GM18508 (cell line): ENCODE measurements around the gene CAMKK1.

ENCODE experiments used
- ATAC-seq: cut with Tn5 transposase; IDR thresholded peaks from one replicate; pipeline ENCODE4 v1.9.1; 2021; ENCODE audit warnings: moderate number of reproducible peaks; ENCODE audit not compliant: insufficient read depth, unreplicated experiment

The CAMKK1 gene

DNA sequence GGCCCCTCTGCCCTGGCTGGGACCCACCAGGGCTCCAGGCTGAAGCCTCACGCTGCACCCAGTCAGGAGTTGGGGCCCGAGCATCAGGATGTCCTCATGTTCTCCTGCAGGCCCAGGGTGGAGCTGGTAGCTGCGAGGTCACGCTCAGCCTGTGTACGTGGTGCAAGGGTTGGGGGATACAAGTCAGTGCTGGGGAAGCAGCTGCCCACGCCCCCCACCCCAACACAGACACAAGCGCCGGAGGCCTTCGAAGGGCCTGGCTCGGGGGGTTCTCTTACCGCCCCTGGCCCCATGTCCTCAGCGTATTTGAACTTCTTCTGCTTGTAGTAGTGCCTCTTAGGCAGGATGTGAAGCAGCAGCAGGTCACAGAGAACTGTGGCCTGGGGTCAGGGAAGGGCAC lies 4.9 kb upstream of the CAMKK1 start:
- ATAC-seq: no peak

- ATAC-seq: no peak
These were observed 4.0 kb upstream of the CAMKK1 start for GRCh38 chr17:3896968-3897235.

DNA sequence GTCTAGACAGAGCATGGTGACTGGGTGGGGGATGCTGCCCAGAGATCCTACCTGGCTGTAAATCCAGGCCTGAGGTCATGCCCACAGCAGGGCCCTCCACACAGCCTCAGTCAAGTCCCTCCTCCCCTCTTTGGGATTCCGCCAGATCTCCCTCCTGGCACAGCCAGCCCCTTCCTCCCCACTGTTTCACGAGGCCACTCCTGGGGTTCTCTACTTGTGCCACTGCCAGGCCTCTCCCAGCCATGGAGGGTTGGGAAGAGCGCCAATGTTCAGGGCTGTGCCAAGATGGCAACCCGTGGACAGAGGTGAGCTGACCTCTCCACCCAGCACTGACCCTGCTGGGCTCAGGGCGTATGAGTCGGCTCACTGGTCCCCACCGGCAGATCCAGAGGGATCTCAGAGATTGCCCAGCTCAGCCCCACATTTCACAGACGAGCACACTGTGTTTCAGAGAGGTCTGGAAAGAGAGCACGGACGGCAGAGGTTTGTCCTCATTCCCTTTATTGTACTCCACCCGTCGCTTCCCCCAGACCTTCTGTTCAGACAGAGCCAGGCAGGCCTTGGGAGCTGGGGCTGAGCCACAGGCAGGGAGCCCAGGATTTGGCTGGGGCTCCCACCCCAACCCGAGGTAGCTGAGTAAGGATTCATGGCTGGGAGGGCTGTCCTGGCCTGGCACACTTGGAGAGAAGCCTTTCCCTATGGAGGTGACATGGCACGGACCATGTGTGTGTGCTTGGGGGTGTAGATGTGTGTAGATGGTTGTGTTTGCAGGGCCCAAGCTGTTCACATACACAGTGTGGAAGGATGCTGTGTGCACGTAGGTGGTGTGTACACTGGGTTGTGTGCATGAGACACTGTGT lies 3.5 kb upstream of the CAMKK1 start:
- ATAC-seq: no peak

GRCh38 chr17:3895354-3895753 lies 2.5 kb upstream of the CAMKK1 start:
- no peak for ATAC-seq

DNA sequence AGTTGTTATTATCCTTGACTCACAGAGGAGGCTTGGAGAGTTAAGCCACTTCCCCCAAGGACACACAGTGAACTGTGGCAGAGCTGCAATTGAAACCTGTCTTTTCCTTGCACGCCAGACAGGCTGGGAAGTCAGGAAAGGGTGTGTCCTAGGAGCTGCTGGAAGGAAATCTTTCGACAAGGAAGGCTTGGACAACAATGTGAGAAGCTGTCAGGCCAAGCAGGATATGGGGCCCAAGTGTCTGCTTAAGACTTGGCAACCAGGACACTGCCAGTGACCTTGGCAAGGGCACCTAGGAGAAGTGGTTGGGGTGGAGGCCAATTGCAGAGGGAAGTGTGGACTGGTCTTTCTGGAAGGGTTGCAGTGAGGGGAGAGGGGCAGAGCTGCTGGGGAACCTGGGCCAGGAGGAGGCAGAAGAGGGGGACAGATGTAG lies 2.1 kb upstream of the CAMKK1 start:
- no peak for ATAC-seq

DNA sequence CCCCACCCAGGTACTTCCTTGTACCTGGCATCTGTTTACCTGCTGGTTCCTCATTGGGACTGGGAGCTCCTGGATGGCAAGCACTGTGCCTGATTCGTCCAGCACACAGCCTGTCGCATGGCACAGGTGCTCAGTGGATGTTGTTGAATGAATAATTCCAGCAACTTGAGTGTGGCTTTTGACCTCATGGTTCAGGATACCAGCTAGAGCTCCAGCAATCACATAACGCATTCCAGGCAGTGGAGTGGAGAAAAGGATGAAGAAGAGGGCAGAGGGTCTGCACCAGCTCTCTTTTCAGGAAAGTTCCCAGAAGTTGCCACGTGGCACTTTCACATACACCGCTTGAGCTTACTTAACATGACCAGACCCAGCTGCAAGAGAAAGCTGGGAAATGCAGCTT lies 1.3 kb upstream of the CAMKK1 start:
- no peak for ATAC-seq

- no peak for ATAC-seq
These were observed 865 bp upstream of the CAMKK1 start for GRCh38 chr17:3893720-3894116.

DNA sequence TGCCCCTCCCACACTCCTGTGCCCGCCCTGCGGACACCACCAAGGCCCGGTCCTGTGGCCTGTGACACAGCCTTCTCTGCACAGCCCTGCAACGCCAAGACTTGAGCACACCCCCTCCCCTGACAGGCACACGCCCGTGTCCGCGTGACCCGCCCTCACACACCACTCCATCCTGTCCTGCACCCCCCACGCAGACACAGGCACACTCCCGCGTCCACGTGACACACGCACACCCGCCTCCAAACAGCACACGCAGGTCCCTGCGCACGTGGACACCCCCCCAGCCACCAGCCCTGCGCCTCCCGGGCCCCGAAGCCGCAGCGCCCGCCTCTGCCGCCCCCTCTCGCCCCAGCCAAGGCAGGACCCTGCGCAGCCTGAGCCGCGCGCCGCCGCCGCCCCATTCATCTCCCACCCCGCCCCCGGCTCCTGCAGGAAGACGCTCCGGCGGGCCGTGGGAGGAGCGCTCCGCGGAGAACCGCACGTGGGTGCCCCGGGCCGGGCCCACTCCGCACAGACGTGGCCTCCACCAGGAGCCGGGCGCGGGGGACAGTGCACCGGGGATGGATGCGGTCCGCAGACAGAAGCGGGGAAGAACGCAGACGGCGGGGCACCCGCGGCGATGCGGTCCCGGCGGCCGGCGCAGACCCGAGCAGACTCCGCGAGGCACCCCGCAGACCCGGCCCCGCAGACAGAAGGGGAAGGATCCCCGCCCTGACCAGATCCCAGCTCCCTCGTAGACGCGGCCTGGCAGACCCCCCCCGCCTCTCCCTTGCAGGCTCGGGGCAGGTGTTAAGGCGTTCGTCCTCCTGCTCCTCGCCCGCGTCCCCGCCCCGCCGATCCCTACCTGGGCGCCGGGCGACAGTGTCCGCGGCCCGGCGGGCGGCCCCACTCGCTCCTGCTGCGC lies 506 bp downstream of the CAMKK1 start:
- no peak for ATAC-seq

GRCh38 chr17:3891626-3892094 lies 1.2 kb downstream of the CAMKK1 start:
- no peak for ATAC-seq

DNA sequence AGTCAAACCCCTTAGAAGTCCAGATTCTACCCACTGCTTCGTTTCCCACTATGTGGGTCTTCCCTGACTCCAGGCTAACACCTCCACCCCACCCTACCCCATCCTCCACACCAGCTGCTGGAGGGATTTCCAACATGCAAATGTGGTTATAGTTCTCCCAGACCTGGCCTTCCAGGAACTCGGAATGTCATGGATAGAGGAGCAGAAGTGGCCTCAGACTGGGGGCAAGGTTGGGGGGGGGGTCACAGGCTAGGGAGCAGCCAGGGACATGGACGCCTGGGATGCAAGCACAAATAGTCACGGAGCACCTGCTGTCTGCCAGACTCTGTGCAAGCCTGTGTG lies 2.0 kb downstream of the CAMKK1 start:
- no peak for ATAC-seq

DNA sequence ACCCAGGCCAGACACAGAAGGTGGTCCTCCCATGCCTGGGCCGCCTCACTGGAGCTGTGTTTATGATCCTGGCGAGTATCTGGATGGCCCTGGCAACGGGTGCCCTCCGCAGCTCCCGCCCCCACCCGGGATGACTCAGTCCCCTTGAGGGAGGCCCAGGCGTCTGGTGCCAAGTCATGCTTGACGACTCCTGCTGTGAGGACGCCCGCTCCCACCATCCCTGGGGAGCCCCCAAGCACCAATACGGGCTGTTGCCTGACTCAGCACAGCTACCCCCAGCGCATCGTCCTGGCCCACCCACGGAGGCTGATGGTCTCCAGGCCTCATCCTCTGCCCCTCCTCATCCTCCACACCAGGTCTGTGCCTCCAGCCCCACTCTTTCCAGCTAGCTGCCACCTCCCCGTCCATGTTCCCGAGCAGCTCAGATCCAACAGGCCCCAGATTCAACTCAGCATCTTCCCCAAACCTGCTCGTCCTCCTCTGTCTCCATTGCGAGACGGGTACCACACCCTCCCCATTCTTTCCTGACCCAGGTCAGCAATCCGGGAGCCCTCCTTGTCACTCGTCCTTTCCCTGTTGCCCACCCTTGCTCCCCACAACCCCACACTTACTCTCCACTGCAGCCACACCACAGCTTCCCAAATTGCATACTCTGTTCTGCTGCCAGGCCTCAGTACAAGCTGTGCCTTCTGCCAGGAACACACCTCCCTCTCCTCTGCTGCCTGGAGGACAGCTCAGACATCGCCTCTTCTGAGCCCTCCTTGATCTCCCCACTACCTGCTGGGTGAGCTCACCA lies 2.6 kb downstream of the CAMKK1 start:
- ATAC-seq: no peak

DNA sequence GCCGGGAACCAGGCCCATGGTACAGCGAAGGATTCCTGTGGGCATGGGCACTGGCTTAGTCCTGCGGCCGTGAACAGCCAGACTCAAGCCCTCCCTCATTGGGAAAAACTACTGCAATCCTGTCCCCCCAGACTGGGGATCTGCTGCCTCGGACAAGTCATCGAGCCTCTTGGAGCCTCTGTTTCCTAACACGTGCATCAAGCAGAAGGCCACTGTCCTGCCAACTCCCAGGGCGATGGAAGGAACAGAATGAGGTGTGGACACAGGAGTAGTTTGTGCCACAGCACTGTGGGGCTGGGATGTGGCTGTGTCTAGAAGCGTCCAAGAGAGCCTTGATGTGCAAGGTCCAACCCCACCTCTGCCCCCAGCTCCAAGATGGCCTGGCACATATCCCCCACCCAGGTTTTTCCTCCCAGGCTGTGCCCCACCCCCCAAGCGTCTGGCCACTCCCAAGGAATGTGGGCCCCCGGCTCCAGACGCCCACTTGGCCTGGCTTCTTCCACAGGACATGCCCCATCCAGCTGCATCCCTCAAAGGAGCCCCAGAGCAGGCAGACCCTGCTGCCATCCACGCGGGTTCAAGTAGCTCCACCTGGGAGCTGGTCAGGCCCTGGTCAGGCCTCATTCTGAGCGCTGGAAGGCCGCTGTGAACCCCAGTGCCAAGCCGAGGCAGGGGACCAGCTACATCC lies 3.4 kb downstream of the CAMKK1 start:
- ATAC-seq: no peak

GRCh38 chr17:3888343-3889171 lies 4.3 kb downstream of the CAMKK1 start:
- no peak for ATAC-seq

DNA sequence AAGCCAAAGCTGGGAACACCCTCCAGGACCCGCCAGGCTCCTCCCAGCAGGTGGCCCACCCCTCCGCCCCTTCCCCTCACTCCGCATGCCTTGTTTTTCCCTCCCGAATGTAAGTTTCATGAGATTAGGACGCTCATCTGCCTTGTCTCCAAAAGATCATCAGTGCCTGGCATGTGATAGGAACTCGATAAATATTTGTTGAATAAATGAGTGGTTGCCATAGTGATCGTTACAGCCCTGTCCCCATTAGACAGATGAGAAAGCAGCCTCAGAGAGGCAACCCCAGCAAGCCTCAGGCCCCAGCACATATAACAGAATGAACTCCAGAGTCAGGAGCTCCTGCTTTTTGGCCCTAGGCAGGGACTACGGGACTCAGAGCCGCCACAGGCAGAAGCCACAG lies 5.0 kb downstream of the CAMKK1 start:
- ATAC-seq: no peak

DNA sequence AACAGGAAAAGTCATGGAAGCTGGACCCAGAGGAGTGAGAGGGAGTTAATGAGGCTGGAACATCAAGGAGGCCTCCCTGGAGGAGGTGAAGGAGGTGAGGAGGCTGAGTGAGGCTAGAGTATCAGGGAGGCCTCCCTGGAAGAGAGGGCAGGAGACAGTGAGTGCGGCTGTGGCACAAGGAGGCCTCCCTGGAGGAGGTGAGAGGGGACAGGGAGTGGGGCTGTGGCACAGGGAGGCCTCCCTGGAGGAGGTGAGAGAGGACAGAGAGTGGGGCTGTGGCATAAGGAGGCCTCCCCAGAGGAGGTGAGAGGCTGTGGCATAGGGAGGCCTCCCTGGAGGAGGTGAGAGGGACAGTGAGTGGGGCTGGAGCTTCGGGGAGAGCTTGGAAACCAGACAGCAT lies 5.5 kb downstream of the CAMKK1 start:
- ATAC-seq: no peak

DNA sequence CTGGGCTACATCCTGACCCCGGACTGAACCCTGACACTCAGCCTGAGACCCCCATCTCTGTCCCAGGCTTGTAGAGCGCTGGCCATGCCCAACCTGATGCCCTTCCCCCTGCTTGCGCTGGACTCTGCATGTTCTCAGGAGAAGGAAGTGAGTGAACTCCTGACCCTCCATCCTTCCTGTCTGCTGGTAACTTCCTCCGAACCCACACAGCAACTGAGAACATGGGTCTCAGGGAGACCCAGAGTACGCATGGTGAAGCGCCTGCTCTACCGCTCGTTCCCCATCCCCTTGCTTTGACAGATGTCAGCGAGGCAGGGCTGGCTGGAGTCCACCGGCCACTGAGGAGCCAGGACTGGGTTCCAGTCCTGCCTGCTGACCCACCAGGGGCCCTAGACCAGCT lies 6.1 kb downstream of the CAMKK1 start:
- no peak for ATAC-seq

GRCh38 chr17:3885970-3886369 lies 6.9 kb downstream of the CAMKK1 start:
- no peak for ATAC-seq

DNA sequence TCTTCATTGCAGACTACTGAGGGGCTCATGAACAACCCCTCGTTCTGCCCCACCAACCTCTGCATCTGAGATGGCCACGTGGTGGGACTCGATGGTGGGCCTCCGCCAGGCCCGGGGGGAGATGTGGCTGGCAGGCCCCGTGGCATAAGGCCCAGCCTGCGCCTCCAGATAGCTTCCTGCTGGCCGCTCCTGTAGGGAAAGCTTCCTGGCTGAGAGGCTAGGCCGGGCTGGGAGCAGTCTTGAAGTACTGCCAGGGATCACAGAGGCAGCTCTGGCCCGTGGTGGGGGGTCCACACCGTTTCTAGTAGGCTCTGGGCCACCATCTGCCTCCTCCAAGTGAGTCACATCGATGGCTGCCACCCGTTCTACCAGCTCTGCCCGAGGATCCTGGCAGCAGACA lies 7.6 kb downstream of the CAMKK1 start:
- no peak for ATAC-seq

DNA sequence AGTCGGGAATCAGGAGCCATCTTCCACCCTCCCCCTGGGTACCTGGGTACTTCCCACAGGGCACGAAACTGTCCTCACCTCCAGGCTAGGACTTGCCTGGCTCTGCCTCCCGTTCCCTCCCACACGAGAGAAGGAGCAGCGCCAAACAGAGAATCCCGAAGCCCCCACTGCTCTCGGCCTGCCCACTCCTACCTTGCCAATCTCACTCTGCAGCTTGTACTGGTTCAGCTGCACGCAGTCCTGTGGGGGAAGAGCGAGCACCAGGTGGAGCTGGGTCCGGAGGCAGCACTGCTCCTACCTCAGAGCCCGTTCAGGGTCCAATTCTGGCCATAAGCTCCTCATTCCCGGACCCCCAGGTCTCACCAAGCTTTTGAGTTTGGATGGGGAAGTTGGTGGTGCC lies 8.7 kb downstream of the CAMKK1 start:
- ATAC-seq: no peak
